Measurements from ENCODE around the gene DNAH6.

Gene DNAH6

DNA sequence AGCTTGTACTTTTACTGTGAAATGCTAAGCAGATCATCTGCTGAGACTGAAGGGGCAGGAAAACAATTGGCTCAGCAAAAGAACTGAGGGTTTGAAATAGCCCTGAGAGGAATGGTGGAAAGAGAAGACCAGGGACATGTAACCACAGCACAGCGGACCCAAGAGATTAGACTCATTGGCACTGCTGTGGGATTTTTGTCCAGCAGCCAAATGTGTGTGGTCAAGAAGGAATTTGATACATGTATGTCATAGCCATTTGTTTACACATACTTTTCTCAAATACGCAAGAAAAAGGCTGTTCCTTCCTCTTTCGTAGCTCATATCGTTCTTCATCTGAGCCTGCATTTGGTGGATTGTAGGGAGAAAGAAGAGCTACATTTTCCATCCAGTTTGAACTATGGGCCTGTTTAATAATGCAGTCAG is 290.8 kb downstream of the DNAH6 start:
- DNase-seq = no peak

DNA sequence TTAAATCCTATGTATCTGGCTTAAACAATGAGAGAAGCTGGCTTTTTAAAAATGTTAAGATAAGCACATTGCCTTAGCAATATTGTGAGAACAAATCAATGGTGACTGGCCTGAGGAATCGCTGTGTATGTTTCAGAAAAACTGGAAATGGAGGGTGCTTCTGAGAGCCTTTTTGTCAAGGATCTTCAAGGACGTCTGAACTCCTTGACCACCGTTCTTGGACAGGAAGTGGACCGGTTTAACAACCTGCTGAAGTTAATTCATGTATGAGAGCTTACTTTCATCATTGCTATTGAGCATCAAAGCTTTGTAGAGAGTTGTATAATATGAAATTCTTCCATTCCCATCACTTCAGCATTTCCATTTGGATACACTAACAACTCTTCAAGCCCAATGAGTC is 292.0 kb downstream of the DNAH6 start:
- no peak for DNase-seq

DNA sequence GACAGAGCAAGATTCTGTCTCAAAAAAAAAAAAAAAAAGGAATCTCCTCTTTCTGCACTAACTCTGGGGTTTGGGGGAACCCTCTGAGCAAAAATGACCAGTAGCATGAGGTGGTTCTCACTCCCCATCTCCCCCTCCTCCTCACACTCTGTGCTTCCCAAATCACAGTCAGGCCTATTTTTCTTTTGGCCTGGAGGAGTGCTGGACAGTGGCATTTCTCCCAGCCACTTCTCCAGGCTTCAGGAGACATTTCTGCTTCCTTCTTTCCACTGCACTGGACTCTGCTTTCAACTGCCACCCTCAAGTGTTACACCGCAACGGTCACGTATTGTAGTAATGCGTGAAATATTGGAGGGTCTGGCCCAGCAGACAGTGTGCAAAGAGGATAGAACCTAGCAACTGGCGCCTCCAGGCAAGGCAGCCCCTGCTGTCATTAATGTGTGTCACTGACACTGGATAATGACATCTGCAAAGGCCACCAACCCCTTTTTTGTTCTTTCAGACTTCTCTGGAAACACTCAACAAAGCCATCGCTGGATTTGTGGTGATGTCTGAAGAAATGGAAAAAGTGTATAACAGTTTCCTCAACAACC is 295.6 kb downstream of the DNAH6 start:
- DNase-seq = no peak

DNA sequence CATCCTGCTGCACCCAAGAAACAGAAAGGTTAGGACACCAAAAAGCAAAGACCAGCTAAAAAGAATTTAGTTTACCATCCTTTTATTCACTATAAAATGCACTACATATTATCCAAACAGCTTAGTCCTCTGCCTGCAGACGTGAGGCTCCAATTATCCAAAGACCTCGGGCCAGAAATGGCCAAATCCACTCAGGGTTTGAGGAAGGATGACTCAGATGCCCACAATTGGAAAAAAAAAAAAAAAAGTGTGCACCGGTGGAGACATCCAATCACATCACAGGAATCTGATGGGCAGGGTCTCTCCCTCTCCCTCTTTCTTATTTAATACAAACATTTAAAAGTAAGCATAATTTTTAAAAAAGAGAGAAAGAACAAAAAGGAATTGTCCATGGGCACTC is 298.8 kb downstream of the DNAH6 start:
- no peak for DNase-seq

DNA sequence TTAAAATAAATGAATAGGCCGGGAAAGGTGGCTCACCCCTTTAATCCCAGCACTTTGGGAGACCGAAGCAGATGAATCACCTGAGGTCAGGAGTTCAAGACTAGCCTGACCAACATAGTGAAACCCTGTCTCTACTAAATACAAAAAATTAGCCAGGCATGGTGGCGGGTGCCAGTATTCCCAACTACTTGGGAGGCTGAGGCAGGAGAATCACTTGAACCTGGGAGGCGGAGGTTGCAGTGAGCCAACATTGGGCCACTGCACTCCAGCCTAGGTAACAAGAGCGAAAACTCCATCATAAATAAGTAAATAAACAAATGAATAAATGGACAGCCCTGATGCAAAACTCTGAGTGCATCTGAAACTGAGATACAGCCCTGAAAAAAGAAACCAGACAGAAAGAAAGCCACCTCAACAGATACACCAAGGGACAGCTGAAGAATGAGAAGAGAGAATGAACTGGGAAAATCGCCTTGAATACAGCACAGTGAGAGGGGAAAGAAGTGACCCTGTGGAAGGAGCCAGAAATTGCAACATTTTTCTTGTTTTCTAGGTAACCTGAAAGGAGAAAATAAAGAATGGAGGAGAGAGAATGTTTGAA is 300.2 kb downstream of the DNAH6 start:
- no peak for DNase-seq

DNA sequence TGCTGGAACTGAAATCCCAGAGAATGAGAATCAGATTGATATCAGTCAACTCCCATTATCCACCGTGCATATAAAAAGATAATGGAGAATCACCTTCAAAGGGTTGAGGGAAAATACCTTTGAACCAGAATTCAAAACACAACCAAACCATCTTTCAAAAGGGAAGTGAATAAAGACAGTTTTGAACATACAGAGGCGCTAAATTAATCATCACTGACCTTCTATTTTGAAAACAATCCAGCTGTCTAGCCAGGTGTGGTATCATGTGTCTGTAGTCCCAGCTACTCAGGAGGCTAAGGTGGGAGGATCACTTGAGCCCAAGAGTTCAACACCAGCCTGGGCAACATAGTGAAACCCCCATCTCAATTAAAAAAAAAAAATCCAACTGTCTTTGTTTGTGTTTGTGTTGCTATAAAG is 300.9 kb downstream of the DNAH6 start:
- DNase-seq = no peak

DNA sequence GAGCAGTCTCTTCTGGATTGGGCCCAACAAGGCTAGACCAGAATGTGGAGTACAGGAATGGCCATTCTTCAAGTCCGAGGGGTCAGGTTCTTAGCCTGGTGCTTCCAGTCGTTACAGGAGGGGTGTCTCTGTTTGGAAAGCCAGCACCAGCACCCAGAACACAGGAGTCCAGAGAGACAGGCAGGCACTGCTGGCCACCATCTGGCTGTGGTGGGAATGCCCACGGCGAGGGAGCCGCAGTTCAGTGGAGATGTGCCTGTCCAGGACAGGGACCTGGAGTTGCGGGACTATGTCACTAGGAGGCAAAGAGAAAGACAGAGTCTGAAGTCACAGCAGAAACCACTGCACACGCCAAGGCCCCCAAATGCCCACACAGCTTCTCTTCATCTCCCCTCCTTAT is 305.5 kb downstream of the DNAH6 start:
- DNase-seq = no peak

DNA sequence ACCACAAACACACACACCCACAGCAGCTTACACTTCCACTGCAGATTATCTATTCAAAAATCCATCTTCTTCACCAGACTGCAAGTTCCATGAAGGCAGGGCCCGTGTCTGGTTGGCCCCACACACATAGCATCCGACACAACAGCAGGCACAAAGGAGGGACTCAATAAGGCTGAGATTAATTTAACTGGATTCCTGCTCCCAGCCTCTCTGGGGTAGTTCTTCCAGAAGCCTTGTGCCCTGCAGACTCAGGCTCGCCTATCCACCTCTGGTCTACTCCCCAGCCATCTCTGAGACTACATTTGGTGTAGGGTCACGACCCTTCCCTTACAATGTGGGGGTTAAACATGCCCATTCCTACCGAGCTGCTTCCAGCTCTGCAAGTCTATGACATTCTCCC is 306.9 kb downstream of the DNAH6 start:
- DNase-seq = no peak

DNA sequence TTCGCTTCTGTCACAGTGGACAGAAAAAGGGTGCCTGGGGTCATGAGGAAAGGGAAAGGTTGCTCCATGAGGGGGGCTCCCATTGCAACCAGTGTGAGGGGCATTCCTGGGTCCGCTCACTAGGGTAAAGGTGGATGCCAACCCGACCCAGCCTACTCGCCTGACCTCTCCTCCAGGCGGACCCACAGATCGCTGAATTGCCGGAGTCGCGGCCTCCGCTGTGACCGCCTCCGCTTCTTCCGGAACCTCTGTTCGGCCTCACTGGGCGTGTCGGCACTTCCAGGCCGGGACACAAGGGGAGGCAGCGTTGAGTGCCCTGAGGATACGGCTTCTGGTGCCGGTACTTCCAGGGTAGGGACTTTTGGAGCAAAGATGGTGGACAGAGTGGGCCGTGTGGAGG is 307.5 kb downstream of the DNAH6 start:
- DNase-seq = no peak

DNA sequence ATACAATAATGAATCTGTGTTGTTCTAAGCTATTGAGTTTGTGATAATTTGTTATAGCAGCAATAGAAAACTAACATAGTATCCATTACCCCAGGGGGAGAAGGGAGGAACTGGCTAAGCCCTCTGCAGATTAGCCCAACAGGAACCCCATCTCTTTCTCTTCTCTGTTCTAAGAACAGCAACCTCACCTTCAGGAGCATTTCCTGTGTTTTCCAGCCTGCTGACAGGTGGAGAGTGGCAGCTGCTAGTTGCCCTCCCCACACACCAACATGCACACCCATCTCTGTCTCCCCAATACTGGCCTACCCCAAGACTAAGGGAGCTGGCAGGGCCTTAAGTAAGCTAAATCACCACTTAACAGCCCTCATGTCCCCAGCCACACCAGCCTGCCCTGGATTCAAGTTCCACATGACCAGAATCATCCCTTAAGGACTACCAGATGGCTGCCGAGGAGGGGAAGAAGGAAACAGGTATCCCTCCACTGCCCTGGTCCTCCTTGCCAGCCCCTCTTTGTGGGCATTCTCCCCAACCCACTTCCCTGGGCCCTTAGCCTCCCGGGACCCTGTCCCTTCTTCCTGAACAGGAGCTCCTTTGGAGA is 311.8 kb downstream of the DNAH6 start:
- no peak for DNase-seq

DNA sequence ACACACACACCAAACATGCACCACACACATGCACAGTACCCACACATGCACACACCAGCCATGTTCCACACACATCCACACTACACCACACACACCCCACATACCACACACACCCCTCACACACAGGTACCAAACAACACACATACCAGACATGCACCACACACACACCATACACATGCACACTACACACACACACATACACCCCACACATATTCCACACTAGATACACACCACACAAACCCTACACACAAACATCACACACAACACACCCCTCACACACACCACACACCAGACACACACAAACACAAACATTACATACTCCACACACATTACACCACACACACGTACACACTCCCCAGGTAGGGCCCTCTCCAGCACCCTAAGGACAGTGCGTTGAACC is 313.4 kb downstream of the DNAH6 start:
- DNase-seq = no peak

DNA sequence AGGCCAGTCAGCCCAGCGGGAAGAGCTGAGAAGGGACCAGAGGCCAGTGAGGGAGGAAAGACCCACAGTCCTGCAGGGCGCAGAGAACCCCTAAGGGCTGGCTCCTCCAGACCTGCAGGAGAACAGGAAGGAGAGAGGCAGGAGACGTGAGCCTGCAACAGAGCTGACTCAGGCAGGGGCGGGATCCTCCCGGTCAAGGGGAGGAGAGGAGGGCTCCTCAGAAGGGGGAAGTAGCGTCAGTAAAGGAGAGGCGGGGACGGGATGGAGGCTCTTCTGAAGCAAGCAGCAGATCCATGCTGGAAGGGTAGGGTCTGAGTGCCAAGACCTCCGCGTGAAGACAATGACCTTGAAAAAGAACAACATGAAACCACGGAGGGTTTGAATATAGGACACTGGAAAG is 313.8 kb downstream of the DNAH6 start:
- DNase-seq = no peak

DNA sequence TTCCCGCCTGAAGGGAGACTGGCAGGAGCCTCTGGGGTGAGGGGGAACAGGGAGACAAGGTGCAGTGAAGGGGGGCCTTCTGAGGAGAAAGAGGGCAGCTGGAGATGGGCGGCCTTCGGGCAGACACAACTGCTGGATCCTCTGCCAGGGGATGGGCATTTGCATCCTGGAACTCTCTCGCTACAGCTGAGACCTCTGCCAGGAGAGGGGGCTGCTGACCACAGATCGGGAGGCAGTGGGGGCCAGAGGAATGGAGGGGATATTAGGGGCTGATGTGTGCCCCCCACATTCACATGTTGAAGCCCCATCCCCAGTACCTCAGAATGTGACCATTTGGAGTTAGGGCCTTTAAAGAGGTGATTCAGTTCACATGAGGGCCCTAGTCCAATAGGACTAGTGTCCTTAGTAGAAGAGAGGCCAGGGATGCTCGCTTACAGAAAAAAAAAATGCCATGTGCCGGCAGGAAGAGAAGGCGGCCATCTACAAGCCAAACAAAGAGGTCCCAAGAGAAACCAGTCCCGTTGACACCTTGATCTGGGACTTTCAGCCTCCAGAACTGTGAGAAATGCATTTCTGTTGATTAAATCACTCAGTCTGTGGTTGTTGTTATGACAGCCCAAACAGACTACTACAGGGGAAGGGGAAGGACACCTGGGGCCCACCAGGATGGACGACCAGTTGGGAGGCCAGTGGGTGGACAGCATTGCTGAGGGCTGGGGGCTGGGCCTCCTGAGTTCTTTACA is 314.6 kb downstream of the DNAH6 start:
- DNase-seq = no peak

DNA sequence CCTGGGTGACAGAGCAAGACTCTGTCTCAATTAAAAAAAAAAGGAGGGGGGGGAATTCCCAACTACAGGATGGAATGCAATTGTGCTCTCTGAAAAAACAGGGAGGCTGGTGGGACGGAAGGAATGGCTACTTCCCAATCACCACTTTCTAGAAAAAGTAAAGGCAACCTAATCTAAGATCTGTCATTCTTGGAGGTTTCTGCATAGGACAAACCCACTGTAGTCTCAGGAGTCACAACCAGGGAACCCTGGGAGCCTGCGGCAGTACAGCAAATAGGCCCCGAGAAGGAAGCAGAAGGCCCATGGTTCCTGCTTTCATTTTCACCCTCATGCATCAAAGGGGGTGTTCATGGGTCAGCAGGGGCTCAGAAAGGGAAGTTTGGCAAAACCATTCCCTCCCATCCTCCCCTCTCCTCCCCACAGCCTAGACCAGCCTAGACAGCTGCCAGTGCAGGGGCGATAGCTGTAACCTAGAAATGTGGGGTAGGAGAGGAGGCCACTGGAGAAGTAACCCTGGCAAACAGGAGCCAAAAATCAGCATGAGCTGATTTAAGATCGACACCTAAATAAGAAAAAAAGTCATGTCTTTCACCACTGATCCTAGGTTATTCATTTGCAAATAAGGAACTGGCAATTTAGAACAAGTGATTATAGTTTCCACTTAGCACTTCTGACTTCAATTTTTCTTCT is 316.6 kb downstream of the DNAH6 start:
- no peak for DNase-seq

DNA sequence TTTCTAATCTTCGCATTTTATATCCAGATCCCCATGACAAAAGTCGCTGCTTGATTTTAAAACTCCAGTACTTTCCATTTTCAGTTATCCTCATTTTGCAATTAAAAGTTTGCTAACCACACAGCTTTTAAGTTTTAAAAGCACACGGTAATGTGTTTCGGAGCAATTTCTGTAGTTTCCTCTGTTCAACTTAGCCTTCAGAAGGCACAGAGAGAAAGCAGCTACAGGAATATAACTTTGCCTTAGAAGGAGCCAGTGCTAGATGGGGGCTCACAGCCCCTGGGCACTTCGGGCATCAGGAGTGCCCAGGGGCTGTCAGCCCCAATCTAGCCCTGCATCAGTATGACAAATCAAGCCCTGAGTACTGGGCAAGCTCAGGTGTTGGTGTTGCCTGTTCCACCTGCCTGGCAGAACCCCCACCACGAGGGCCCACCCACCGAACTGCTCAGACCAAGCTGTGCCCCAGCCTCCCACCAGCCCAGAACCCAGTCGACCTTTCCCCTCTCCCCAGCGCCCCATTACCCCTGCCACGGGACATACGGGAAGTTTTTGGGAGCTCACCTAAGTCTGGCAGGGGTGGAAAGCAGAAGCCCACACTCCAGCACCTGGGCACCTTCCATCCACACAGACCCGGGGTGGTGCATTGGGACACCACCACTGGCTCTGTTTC is 317.3 kb downstream of the DNAH6 start:
- no peak for DNase-seq

DNA sequence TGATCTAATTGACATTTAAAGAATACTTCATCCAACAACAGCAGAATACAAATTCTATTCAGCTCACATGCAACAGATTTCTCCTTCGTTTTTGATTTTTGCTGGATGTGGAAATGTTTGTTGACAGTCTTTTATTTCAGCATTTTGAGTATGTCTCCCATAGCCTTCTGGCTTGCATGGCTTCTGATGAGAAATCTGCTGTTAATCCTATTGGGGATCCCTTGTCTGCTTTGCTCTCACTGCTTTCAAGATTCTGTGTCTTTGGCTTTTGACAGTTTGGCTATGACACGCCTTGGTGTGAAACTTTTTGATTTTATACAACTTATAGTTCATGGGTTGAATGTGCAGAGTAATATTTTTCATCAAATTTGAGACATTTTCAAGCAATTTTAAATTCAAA is 319.9 kb downstream of the DNAH6 start:
- no peak for DNase-seq

DNA sequence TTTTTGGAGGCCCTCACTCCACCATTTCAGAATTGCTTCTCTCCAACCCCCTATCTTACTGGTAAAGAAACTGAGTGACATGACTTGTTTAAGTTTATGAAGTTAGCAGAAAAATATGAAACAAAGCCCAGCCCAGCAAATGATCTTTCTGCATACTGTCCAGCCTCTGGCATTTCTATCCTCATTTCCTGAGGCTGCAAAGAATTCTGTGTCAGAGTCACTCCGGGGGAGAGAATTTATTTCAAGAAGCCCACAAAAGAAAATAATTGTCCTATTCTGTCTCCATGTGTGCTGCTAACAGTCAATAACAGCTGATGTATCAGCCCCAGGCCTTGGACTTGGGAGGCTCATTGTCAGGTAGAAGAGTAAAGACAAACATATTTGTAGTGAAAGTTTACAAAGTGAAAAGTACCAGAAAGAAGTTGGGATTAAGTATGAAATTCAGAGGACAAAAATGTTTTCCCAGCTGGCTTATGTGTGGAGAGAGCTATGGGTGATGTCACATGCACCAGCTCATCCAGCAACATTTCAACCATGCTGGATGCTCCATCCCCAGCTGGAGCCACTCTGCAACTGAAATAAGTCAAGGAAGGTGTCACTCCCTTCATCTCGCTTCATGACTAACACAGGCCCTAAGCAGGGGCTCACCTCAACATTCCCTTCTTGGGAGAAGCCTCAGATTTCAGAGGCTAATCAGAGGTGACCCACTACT is 322.3 kb downstream of the DNAH6 start:
- DNase-seq = no peak

DNA sequence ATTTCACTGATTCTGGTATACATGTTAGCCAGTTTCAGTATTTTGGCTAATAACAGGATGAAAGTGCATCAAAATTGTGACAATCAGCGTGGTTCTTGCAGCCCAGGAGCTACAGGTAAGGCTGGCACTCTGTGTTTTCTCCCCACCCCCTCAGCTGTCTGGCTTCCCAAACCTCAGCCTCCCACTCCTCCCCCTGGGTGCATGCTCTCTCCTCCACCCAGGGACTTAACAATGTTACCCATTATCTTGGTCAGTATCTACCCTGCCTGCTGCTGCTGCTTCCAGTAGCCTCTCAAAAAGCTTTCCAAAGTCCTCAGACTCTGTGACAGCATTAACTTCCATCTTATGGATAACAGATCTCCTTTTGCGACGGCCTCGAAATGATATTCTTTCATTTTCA is 323.6 kb downstream of the DNAH6 start:
- no peak for DNase-seq

DNA sequence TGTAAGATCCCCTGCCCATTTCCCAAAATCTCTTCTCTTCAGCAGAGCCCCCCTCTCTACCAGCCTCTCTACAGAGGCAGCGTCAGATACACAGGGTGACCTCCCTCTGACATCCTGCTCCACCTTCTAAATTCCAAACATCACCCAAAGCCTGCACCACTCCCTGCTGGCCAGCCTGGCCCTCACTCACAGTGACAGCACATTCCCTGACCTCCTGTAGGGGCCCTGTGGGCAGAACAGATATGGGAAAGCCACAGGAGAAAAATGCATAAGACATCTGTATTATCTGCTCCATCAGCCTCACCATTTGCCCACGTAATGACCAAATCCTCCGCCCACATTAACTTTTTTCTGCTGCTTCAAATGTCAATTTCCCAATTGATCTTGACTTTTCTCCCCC is 324.0 kb downstream of the DNAH6 start:
- DNase-seq = no peak

DNA sequence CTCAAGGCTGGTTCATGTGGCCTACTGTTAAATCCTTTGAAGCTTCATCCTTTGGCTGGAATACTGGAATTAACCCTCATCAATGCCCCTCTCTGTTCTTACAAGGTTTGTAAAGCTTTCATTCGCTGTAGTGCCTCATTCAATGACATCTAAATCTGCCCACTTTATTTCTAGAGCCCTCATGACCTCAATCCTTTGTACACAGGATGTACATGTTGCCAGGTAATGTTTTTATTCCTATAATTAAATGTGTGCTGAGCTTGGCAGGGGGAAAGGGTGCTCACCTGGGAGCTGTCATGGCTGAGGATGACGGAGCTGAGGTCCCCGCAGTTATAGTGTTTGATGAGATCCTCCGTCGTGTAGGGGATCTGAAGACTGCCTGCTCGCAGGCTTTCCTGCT is 325.3 kb downstream of the DNAH6 start:
- DNase-seq = no peak

DNA sequence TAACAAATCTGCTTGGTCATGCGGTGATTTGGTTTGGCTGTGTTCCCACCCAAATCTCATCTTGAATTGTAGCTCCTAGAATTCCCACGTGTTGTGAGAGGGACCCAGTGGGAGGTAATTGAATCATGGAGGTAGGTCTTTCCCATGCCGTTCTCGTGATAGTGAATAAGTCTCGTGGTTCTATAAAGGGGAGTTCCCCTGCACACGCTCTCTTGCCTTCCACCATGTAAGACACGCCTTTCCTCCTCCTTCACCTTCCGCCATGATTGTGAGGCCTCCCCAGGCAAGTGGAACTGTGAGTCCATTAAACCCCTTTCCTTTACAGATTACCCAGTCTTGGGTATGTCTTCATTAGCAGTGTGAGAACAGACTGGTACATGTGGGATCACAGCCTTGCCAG is 327.8 kb downstream of the DNAH6 start:
- no peak for DNase-seq

DNA sequence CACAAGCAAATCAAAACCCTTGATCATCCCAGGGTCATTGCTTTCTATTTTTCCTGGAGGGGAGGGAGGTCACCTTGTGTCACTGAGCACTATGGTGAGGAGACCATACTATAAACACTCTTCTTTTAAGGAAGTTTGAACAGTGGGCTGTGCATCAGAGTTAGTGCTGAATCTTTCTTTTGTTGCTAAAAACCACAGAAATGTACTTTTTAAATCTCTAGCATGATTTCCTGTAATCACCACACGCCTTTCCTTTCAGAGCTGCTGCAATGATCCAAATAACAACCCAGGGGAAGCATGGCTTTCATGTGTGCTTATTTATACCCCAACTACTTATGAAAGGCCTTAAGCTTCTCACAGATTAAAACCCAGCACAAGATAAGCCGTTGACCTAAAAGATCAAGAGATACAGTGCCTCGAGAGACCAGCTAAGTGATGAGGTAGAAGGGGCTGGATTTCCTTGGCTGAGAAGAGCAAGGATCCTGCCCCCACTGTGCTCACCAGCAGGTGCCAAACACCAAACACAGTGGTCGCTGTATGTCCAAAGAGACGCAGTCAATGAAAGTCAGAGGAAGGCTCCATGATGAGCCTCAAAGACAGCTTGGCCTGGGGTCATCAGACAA is 329.9 kb downstream of the DNAH6 start:
- DNase-seq = no peak
